RPMI7951 (cell line): Measurements from ENCODE around the gene SLC35G3. TPM values are rescaled to one million over a fixed set of nuclear protein-coding genes. Genes with fewer than 3 reads are reported as not detected.
"Not testable (repeated sequence)": the region's sequence is repeated elsewhere in the genome, so short reads cannot be mapped to it uniquely, and the experiment has no call there.

Source experiments
- DNase-seq: peaks from one replicate; pipeline ENCODE4 v3.0.0-alpha.2; 2012; ENCODE audit warnings: low read depth
- total RNA-seq: library from RNA; depleted of rRNA; stranded (reverse); fragments of >200 nt; shearing (Covaris generic); gene quantifications from 2 replicates; pipeline ENCODE4 v1.2.3, GENCODE V29; 2014; rRNA removed

SLC35G3 gene
- total RNA-seq, 1 experiment from 2014 or later: not detected

- no peak for DNase-seq
Observed at GRCh38 chr17:35164716-35165115, 29.5 kb downstream of the SLC35G3 start.

GRCh38 chr17:35163886-35164285 is 30.3 kb downstream of the SLC35G3 start:
- DNase-seq: no peak

- no peak for DNase-seq
Observed at GRCh38 chr17:35162755-35163154, 31.4 kb downstream of the SLC35G3 start.

- DNase-seq: no peak
Observed at GRCh38 chr17:35161281-35161761, 32.9 kb downstream of the SLC35G3 start.

- DNase-seq: no peak
Observed at GRCh38 chr17:35160354-35161201, 33.6 kb downstream of the SLC35G3 start.

- DNase-seq: no peak
Observed at GRCh38 chr17:35159940-35160339, 34.3 kb downstream of the SLC35G3 start.

GRCh38 chr17:35155246-35155645 is 38.9 kb downstream of the SLC35G3 start:
- no peak for DNase-seq

- no peak for DNase-seq
Observed at GRCh38 chr17:35154196-35155165, 39.7 kb downstream of the SLC35G3 start.

- DNase-seq: no peak
Observed at GRCh38 chr17:35152421-35153140, 41.6 kb downstream of the SLC35G3 start.

GRCh38 chr17:35151080-35151479 is 43.1 kb downstream of the SLC35G3 start:
- not testable (repeated sequence) for DNase-seq

GRCh38 chr17:35149941-35150340 is 44.3 kb downstream of the SLC35G3 start:
- no peak for DNase-seq

GRCh38 chr17:35148144-35148543 is 46.0 kb downstream of the SLC35G3 start:
- no peak for DNase-seq

GRCh38 chr17:35147375-35147905 is 46.8 kb downstream of the SLC35G3 start, which contains the start of gene UNC45B:
Gene UNC45B, plus strand, starts transcription at chr17:35147817. Its CDS starts 447 bp downstream, at chr17:35148264.
- DNase-seq: no peak

- DNase-seq: no peak
Observed at GRCh38 chr17:35146214-35146833, 47.9 kb downstream of the SLC35G3 start.

- no peak for DNase-seq
Observed at GRCh38 chr17:35144840-35145239, 49.4 kb downstream of the SLC35G3 start.

Other genes starting within 250 kb of the SLC35G3 start
- gene CCT6B, start 232.9 kb downstream of the SLC35G3 start, total RNA-seq: 0.72 and 0.78 TPM in 2 replicates
- gene ZNF830, start 232.9 kb downstream of the SLC35G3 start, total RNA-seq: 10.6 and 11.8 TPM in 2 replicates
- 20.9 and 27.9 TPM in 2 replicates for gene LIG3, start 213.9 kb downstream of the SLC35G3 start, total RNA-seq
- gene RFFL, start 130.7 kb downstream of the SLC35G3 start, total RNA-seq: 12.6 and 21.5 TPM in 2 replicates
- gene RAD51D, start 74.5 kb downstream of the SLC35G3 start, total RNA-seq: 4.2 and 6.9 TPM in 2 replicates
- not detected in 2 replicates for gene FNDC8, start 72.8 kb downstream of the SLC35G3 start, total RNA-seq
- gene NLE1, start 52.1 kb downstream of the SLC35G3 start, total RNA-seq: 13.1 and 13.5 TPM in 2 replicates
- gene UNC45B, start 46.6 kb downstream of the SLC35G3 start, total RNA-seq: not detected in 2 replicates
- gene SLFN5, start 48.7 kb upstream of the SLC35G3 start, total RNA-seq: 9.7 and 12.0 TPM in 2 replicates
- gene SLFN11, start 179.2 kb upstream of the SLC35G3 start, total RNA-seq: 32.7 and 41.2 TPM in 2 replicates
- 11.0 and 13.9 TPM in 2 replicates for gene SLFN12, start 238.1 kb upstream of the SLC35G3 start, total RNA-seq